Measurements from ENCODE around the gene PDE7B. TPM values are rescaled to one million over a fixed set of nuclear protein-coding genes. Genes with fewer than 3 reads are reported as not detected.

Gene PDE7B
- total RNA-seq, 2 donors from 2014 or later: 9.0 to 11.2 TPM

GRCh38 chr6:135941275-135942025 lies 89.9 kb downstream of the PDE7B start:
- DNase-seq (ENCODE audit: low spot score): no peak
- Histone ChIP-seq H3K4me1 (peaks cover 0 to 6% of the 10 kb centered on the region in 2 donors), H3K27me3 (no peaks in the 10 kb centered on the region), H3K4me3 (no peak overlapping the region), H3K27ac (no peak overlapping the region), H3K36me3 (no peaks in the 10 kb centered on the region), H3K9me3 (no peaks in the 10 kb centered on the region)
- no peak for TF ChIP-seq CTCF (IDR thresholded peaks at IDR 0.05)

- H3K36me3 ChIP-seq: no peaks in the 10 kb centered on the region
- no peak overlapping the region for H3K27ac ChIP-seq
- H3K9me3 ChIP-seq: no peaks in the 10 kb centered on the region
- TF ChIP-seq CTCF (IDR thresholded peaks at IDR 0.05): no peak
- peaks cover 0 to 6% of the 10 kb centered on the region in 2 donors for H3K4me1 ChIP-seq
- no peak overlapping the region for H3K4me3 ChIP-seq
- H3K27me3 ChIP-seq: no peaks in the 10 kb centered on the region
- DNase-seq (ENCODE audit: low spot score): no peak
Measured at GRCh38 chr6:135944120-135944519, 92.6 kb downstream of the PDE7B start.

GRCh38 chr6:135946674-135947073 lies 95.2 kb downstream of the PDE7B start:
- Histone ChIP-seq H3K36me3 (no peaks in the 10 kb centered on the region), H3K9me3 (no peaks in the 10 kb centered on the region), H3K4me1 (no peaks in the 10 kb centered on the region), H3K27ac (no peak overlapping the region), H3K27me3 (no peaks in the 10 kb centered on the region), H3K4me3 (no peak overlapping the region)
- TF ChIP-seq CTCF (IDR thresholded peaks at IDR 0.05): no peak
- DNase-seq (ENCODE audit: low spot score): no peak

- no peak for TF ChIP-seq CTCF (IDR thresholded peaks at IDR 0.05)
- Histone ChIP-seq H3K9me3 (no peaks in the 10 kb centered on the region), H3K4me1 (no peaks in the 10 kb centered on the region), H3K27ac (no peak overlapping the region), H3K27me3 (no peaks in the 10 kb centered on the region), H3K36me3 (no peaks in the 10 kb centered on the region), H3K4me3 (no peak overlapping the region)
- no peak for DNase-seq (ENCODE audit: low spot score)
Measured at GRCh38 chr6:135950669-135951068, 99.2 kb downstream of the PDE7B start.

- H3K36me3 ChIP-seq: no peaks in the 10 kb centered on the region
- no peaks in the 10 kb centered on the region for H3K9me3 ChIP-seq
- DNase-seq (ENCODE audit: low spot score): no peak
- H3K27me3 ChIP-seq: no peaks in the 10 kb centered on the region
- H3K4me1 ChIP-seq: no peaks in the 10 kb centered on the region
- no peak overlapping the region for H3K4me3 ChIP-seq
- no peak overlapping the region for H3K27ac ChIP-seq
- TF ChIP-seq CTCF (IDR thresholded peaks at IDR 0.05): no peak
Measured at GRCh38 chr6:135951169-135951568, 99.7 kb downstream of the PDE7B start.

- no peak for TF ChIP-seq CTCF (IDR thresholded peaks at IDR 0.05)
- Histone ChIP-seq H3K27ac (no peak overlapping the region), H3K4me3 (no peak overlapping the region), H3K36me3 (no peaks in the 10 kb centered on the region), H3K9me3 (no peaks in the 10 kb centered on the region), H3K4me1 (no peaks in the 10 kb centered on the region), H3K27me3 (no peaks in the 10 kb centered on the region)
- DNase-seq (ENCODE audit: low spot score): no peak
Measured at GRCh38 chr6:135953818-135954217, 102.3 kb downstream of the PDE7B start.

All from right atrium auricular region (tissue), 2 donors.